AG04450 (cell line): ENCODE measurements around the gene PLET1. TPM values are rescaled to one million over a fixed set of nuclear protein-coding genes. Genes with fewer than 3 reads are reported as not detected.
A peak's percentile ranks its signal among the peaks of the same experiment; 100 is the strongest.

Source experiments
- CTCF ChIA-PET: fragments of 300-600, 350-600 bp; formaldehyde crosslinking; extraction: SDS; loops from one replicate; lab custom pipeline; 2022; ENCODE audit warnings: antibody characterized with exemption, inconsistent platforms; lab: Charles Lee
- POLR2A ChIA-PET: fragments of 350-600 bp; formaldehyde crosslinking; extraction: SDS; loops from one replicate; lab custom pipeline; 2021; ENCODE audit warnings: antibody characterized with exemption, inconsistent platforms; lab: Yijun Ruan, JAX
- DNase-seq: peaks from one replicate; pipeline ENCODE4 v3.0.0-alpha.2; 2011; ENCODE audit warnings: low read depth, low spot score
- H3K27ac ChIP-seq: one replicate; pipeline ENCODE4 v1.5.1; 2012; ENCODE audit warnings: low read depth, low read length, control low read depth
- H3K27me3 ChIP-seq: one replicate; pipeline ENCODE4 v1.6.0; 2012; ENCODE audit warnings: low read length; ENCODE audit not compliant: control insufficient read depth, insufficient read depth
- H3K4me3 ChIP-seq: 2 replicates; pipeline ENCODE4 v1.5.1; 2011; ENCODE audit warnings: mild to moderate bottlenecking, low read depth, low read length, control low read depth
- H3K9me3 ChIP-seq: 2 replicates; pipeline ENCODE4 v1.5.1; 2012; ENCODE audit warnings: low read length; ENCODE audit not compliant: control insufficient read depth, insufficient read depth
- polyA plus RNA-seq: library from polyadenylated mRNA; depleted of rRNA; stranded (reverse); fragments of >200 nt; gene quantifications from 2 replicates; pipeline ENCODE4 v1.2.3, GENCODE V29; 2011
- TF ChIP-seq, protein P1 (sequence below): IDR thresholded peaks from 2 replicates; pipeline ENCODE4 v1.5.1; 2011; ENCODE audit warnings: low read depth, low read length, control low read depth, inconsistent platforms

The PLET1 gene
- polyA plus RNA-seq, 1 experiment, result not detected

DNA sequence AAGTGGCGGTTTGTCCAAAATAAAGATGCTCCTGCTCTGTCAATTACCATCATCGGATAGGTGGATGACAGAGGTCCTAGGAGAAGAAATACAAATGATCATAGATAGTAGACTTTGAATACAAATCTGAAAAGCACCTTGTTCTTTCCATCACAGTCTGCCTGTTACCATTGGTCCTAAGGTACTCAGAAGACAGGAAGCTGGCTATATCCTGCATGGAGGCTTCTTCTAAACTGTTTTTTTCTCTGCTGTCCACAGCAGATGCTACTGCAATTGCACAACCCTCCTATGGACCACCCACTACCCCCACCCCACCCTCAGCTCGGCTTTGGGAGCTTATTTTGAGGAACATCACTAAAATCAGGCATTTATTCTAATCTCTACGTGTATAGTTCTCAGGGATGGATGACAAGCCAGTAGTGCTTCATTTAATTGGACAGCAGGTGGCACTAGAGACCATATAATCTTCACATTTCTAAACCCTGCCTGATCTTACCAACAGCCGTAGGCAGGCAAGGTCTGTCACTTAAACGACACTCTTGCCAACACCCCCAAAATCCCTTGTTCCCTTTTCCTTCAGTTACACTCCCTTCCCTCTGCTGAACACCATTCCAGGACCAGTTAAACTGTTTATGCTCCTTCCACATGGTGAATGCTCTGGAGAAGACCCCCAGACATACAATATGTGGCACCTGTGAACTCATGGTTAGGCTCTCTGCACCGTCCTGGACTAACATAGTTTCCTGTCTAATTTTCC is 41.0 kb downstream of the PLET1 start:
- DNase-seq, result peak; percentile 52
- Histone ChIP-seq H3K9me3 (no peaks in the 10 kb centered on the region), H3K27me3 (no peaks in the 10 kb centered on the region), H3K27ac (no peak overlapping the region), H3K4me3 (no peak overlapping the region)
- CTCF ChIA-PET, result interaction anchor here (0.6 to 15.0 kb wide), 33 partner anchors 8 to 1070 kb away, joined by 3 to 711 read pairs (median 4); partner anchors contain the start of genes ALG9, BCO2 and PLET1
- TF ChIP-seq, protein P1, sequence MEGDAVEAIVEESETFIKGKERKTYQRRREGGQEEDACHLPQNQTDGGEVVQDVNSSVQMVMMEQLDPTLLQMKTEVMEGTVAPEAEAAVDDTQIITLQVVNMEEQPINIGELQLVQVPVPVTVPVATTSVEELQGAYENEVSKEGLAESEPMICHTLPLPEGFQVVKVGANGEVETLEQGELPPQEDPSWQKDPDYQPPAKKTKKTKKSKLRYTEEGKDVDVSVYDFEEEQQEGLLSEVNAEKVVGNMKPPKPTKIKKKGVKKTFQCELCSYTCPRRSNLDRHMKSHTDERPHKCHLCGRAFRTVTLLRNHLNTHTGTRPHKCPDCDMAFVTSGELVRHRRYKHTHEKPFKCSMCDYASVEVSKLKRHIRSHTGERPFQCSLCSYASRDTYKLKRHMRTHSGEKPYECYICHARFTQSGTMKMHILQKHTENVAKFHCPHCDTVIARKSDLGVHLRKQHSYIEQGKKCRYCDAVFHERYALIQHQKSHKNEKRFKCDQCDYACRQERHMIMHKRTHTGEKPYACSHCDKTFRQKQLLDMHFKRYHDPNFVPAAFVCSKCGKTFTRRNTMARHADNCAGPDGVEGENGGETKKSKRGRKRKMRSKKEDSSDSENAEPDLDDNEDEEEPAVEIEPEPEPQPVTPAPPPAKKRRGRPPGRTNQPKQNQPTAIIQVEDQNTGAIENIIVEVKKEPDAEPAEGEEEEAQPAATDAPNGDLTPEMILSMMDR, result peak; percentile 75
- POLR2A ChIA-PET, result interaction anchor here (0.8 to 1.0 kb wide), 2 partner anchors 61 to 1225 kb away, joined by 3 to 10 read pairs; no protein-coding TSS in a partner anchor

DNA sequence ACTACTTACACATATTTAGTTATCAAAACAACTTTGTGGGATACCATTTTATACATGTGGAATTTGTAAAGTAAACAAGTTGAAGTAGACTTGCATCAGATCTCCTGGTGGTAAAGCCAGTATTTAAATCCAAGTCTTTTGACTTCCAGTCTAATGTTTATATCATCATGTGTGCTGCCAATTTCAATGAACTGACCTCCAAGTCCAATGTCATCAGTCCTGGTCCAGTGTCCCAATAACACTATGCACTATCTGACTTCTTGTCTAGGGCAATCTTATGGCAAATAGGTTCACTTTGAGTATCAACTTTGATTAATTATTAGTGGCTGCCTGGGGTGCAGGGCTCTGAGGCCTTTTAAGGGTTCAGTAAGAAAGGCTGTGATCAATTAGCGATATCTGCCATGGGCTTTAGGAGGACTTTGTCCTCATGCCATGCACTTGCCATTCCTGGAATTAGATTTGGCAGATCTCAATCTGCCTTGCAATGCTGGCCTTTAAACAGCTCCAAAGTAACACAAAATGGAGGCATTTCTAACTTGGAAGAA is 44.0 kb downstream of the PLET1 start:
- Histone ChIP-seq H3K27me3 (no peaks in the 10 kb centered on the region), H3K4me3 (no peak overlapping the region), H3K27ac (peak overlapping the region; percentile 22), H3K9me3 (no peaks in the 10 kb centered on the region)
- TF ChIP-seq, protein P1, result no peak
- DNase-seq, result peak; percentile 51
- POLR2A ChIA-PET, result no interaction called here
- CTCF ChIA-PET, result interaction anchor here (1.3 to 15.0 kb wide), 2 partner anchors 65 to 103 kb away, joined by 5 to 711 read pairs; no protein-coding TSS in a partner anchor

- POLR2A ChIA-PET, result no interaction called here
- Histone ChIP-seq H3K4me3 (no peak overlapping the region), H3K9me3 (no peaks in the 10 kb centered on the region), H3K27me3 (no peaks in the 10 kb centered on the region), H3K27ac (no peak overlapping the region)
- DNase-seq, result no peak
- CTCF ChIA-PET, result interaction anchor here (0.6 to 15.0 kb wide), 3 partner anchors 11 to 102 kb away, joined by 3 to 711 read pairs (median 5); partner anchors contain the start of gene PTS
- TF ChIP-seq, protein P1, result no peak
Observed at GRCh38 chr11:112215621-112216020, 45.0 kb downstream of the PLET1 start.

GRCh38 chr11:112213753-112214152 is 46.9 kb downstream of the PLET1 start:
- CTCF ChIA-PET, result interaction anchor here (1.2 to 15.0 kb wide), 2 partner anchors 68 to 100 kb away, joined by 3 to 711 read pairs; no protein-coding TSS in a partner anchor
- POLR2A ChIA-PET, result interaction anchor here (1.0 to 1.4 kb wide), 2 partner anchors 57 to 85 kb away, joined by 3 to 7 read pairs; no protein-coding TSS in a partner anchor

More at GRCh38 chr11:112213753-112214152, 46.9 kb downstream of the PLET1 start:
- TF ChIP-seq, protein P1, result no peak
- no peak for DNase-seq
- Histone ChIP-seq H3K9me3 (no peaks in the 10 kb centered on the region), H3K4me3 (no peak overlapping the region), H3K27ac (no peak overlapping the region), H3K27me3 (no peaks in the 10 kb centered on the region)
